Thyroid gland (tissue), 4 donors: ENCODE results near the gene SPEF2. TPM values are rescaled to one million over a fixed set of nuclear protein-coding genes. Genes with fewer than 3 reads are reported as not detected.

Source experiments
- DNase-seq, 2 donors: peaks; one replicate each; pipeline ENCODE4 v3.0.0-alpha.2; 2019
- H3K27ac ChIP-seq, 3 donors: fragments of 200-600 bp; sonication (generic); 1 replicate in 2 of 3; 2 replicates in 1 of 3; pipeline ENCODE4 v1.5.1; 2016 to 2019; ENCODE audit warnings: mild to moderate bottlenecking in 1 of 3, moderate library complexity in 1 of 3
- H3K27me3 ChIP-seq: fragments of 200-600 bp; sonication (generic); one replicate; pipeline ENCODE4 v1.5.1; 2019
- H3K36me3 ChIP-seq, 2 donors: fragments of 200-600 bp; sonication (generic); one replicate each; pipeline ENCODE4 v1.5.1; 2016 to 2019
- H3K4me1 ChIP-seq, 2 donors: fragments of 200-600 bp; sonication (generic); one replicate each; pipeline ENCODE4 v1.5.1; 2017 to 2019
- H3K4me3 ChIP-seq, 3 donors: fragments of 200-600 bp; sonication (generic); replicated peaks in 1 of 3; 1 replicate in 2 of 3; 2 replicates in 1 of 3; pipeline ENCODE4 v1.5.1; 2016; ENCODE audit warnings: mild to moderate bottlenecking in 1 of 3
- H3K9me3 ChIP-seq: fragments of 200-600 bp; sonication (generic); one replicate; pipeline ENCODE4 v1.5.1; 2017
- POLR2A ChIP-seq, 2 donors: fragments of 450-650 bp; IDR thresholded peaks; one replicate each; pipeline ENCODE4 v1.6.1; 2017; ENCODE audit warnings: antibody characterized with exemption in 2 of 2, mild to moderate bottlenecking in 2 of 2, moderate library complexity in 1 of 2
- WGBS, 2 donors: methylation state at CpG; one replicate each; pipeline ENCODE4 v1.1.5; 2017; 5-methylcytosine and 5-hydroxymethylcytosine counted together
- intact Hi-C: fragments of 100-400 bp; cut with DNase I; formaldehyde crosslinking; loops from one replicate; pipeline ENCODE4 v1.15.1; 2023
- total RNA-seq, 4 donors: library from RNA; depleted of rRNA; stranded (reverse); fragments of >200 nt; gene quantifications; one replicate each; pipeline ENCODE4 v1.2.3, GENCODE V29; 2016
- TF ChIP-seq, protein P1 (sequence below), 6 experiments: fragments of 200-600 bp in 3 of 6; fragments of 450-650 bp in 3 of 6; sonication (generic) in 3 of 6; IDR thresholded peaks; one replicate each; pipeline ENCODE4 v1.5.1; 2016 to 2019; ENCODE audit warnings: antibody characterized with exemption in 6 of 6, mild to moderate bottlenecking in 2 of 6, inconsistent platforms in 1 of 6, moderate library complexity in 1 of 6

The SPEF2 gene
- total RNA-seq, 4 donors from 2014 or later = 17.7 to 39.5 (median 21.5) TPM

DNA sequence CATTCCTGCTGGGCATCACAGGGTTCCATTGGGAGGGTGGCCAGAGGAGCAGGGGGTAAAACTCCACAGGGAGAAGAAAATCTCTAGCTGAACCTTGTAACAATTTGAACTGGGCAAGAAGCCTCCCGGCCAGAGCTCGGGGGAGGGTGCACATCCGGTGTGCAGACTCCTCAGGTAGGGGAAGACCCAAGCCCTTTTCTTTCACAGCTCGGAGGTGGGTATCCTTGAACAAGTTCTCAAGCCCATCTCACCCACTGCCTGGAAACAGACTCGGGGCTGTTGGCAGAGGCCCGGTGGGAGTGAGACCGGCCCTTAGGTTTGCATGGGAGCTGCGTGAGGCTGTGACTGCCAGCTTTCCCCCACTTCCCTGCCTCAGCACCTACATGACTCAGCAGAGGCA, 127.5 kb downstream of the SPEF2 start:
- Histone ChIP-seq H3K27me3 (no peaks in the 10 kb centered on the region), H3K36me3 (no peaks in the 10 kb centered on the region), H3K9me3 (no peaks in the 10 kb centered on the region), H3K27ac (no peak overlapping the region), H3K4me1 (no peaks in the 10 kb centered on the region), H3K4me3 (no peak overlapping the region)
- no peak for TF ChIP-seq POLR2A (IDR thresholded peaks at IDR 0.05)
- TF ChIP-seq, protein P1, sequence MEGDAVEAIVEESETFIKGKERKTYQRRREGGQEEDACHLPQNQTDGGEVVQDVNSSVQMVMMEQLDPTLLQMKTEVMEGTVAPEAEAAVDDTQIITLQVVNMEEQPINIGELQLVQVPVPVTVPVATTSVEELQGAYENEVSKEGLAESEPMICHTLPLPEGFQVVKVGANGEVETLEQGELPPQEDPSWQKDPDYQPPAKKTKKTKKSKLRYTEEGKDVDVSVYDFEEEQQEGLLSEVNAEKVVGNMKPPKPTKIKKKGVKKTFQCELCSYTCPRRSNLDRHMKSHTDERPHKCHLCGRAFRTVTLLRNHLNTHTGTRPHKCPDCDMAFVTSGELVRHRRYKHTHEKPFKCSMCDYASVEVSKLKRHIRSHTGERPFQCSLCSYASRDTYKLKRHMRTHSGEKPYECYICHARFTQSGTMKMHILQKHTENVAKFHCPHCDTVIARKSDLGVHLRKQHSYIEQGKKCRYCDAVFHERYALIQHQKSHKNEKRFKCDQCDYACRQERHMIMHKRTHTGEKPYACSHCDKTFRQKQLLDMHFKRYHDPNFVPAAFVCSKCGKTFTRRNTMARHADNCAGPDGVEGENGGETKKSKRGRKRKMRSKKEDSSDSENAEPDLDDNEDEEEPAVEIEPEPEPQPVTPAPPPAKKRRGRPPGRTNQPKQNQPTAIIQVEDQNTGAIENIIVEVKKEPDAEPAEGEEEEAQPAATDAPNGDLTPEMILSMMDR (IDR thresholded peaks at IDR 0.05) = no peak
- no peak for DNase-seq
- intact Hi-C loops = no loop called here
- WGBS, 2 donors = 88 to 90% methylated on average over 4 to 8 of the region's 8 CpGs

GRCh38 chr5:35745660-35746059, 128.0 kb downstream of the SPEF2 start:
- Histone ChIP-seq H3K27me3 (no peaks in the 10 kb centered on the region), H3K36me3 (no peaks in the 10 kb centered on the region), H3K4me3 (no peak overlapping the region), H3K4me1 (no peaks in the 10 kb centered on the region), H3K27ac (no peak overlapping the region), H3K9me3 (no peaks in the 10 kb centered on the region)
- intact Hi-C loops = no loop called here
- no peak for DNase-seq
- TF ChIP-seq POLR2A (IDR thresholded peaks at IDR 0.05) = no peak
- TF ChIP-seq, protein P1 (IDR thresholded peaks at IDR 0.05) = no peak
- WGBS, 2 donors = 85 to 94% methylated on average over 3 of the region's 3 CpGs

DNA sequence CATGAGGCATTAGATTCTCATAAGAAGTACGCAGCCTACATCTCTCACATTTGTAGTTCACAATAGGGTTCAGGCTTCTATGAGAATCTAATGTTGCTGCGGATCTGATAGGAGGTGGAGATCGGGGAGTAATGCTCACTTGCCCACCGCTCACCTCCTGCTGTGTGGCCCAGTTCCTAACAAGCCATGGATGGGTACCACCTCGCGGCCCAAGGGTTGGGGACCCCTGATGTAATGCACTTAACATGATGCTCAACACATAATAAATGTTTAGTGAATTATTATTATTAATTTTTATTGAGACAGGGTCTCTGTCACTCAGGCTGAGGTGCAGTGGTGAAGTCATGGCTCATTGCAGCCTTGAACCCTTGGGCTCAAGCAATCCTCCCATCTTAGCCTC, 134.3 kb downstream of the SPEF2 start:
- no peaks in the 10 kb centered on the region for H3K9me3 ChIP-seq
- no peak overlapping the region for H3K4me3 ChIP-seq
- DNase-seq = no peak
- no peaks in the 10 kb centered on the region for H3K27me3 ChIP-seq
- H3K36me3 ChIP-seq = no peaks in the 10 kb centered on the region
- WGBS, 2 donors = 88 to 95% methylated on average over 6 of the region's 6 CpGs
- H3K27ac ChIP-seq = no peak overlapping the region
- no peaks in the 10 kb centered on the region for H3K4me1 ChIP-seq
- intact Hi-C loops = no loop called here
- TF ChIP-seq POLR2A (IDR thresholded peaks at IDR 0.05) = no peak

DNA sequence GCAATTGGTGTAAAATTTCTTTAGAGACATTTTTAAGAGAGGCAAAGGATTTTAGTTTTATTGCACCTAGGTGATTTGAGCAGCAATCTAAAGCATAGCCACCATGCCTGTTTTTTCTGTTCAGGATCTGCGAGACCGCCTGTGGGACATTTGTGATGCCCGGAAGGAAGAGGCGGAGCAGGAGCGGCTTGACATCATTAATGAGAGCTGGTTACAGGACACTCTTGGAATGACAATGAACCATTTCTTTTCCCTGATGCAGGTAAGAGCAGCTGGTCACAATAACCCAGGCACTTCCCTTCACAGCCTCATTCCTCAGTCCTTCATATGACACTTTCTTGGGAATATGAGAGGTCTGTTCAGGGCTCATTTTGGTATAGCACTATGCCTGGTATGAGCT, 135.8 kb downstream of the SPEF2 start:
- no peak overlapping the region for H3K27ac ChIP-seq
- no peaks in the 10 kb centered on the region for H3K36me3 ChIP-seq
- intact Hi-C loops = no loop called here
- no peak for TF ChIP-seq POLR2A (IDR thresholded peaks at IDR 0.05)
- TF ChIP-seq, protein P1 (IDR thresholded peaks at IDR 0.05) = no peak
- H3K4me1 ChIP-seq = no peaks in the 10 kb centered on the region
- no peaks in the 10 kb centered on the region for H3K9me3 ChIP-seq
- no peak overlapping the region for H3K4me3 ChIP-seq
- DNase-seq = no peak
- no peaks in the 10 kb centered on the region for H3K27me3 ChIP-seq
- WGBS, 2 donors = 77 to 94% methylated on average over 5 of the region's 5 CpGs

DNA sequence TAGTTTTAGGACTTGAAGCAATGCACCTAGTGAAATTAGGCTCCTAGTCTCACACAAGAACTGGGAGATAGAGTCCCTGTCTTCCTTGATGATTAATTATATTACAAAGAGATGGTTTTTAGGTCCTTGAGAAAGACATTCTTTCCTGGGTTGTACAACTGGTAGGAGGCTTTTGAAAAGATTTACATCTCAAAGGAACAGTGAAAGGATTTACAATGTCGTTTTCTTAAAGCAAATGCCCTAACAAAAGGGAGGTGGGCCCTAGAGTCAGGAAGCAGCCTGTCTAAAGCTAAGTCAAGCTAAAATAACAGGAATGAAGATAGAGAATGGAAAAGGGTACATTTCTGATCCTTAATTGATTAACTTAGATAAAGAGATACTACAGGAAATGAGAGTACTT, 136.8 kb downstream of the SPEF2 start:
- Histone ChIP-seq H3K4me1 (no peaks in the 10 kb centered on the region), H3K27me3 (no peaks in the 10 kb centered on the region), H3K27ac (no peak overlapping the region), H3K36me3 (no peaks in the 10 kb centered on the region), H3K4me3 (no peak overlapping the region), H3K9me3 (no peaks in the 10 kb centered on the region)
- intact Hi-C loops = no loop called here
- no peak for DNase-seq
- WGBS, 2 donors = 42 to 43% methylated on average over 1 of the region's 1 CpG
- TF ChIP-seq POLR2A (IDR thresholded peaks at IDR 0.05) = no peak
- TF ChIP-seq, protein P1 (IDR thresholded peaks at IDR 0.05) = no peak

DNA sequence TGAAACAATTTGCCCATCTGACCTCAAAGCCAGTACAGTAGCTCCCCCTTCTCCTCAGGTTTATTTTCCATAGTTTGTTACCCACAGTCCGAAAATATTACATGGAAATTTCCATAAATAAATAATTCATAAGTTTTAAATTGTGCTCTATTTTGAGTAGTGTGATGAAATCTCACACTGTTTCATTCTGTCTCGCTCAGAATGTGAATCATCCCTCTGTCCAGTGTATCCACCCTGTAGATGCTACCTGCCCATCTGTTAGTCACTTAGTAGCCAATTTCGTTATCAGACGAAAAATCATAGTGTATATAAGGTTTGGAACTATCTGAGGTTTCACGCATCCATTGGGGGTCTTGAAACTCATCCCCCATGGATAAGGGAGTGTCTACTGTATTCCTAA, 138.3 kb downstream of the SPEF2 start:
- no peak for DNase-seq
- Histone ChIP-seq H3K4me1 (no peaks in the 10 kb centered on the region), H3K9me3 (no peaks in the 10 kb centered on the region), H3K36me3 (no peaks in the 10 kb centered on the region), H3K4me3 (no peak overlapping the region), H3K27me3 (no peaks in the 10 kb centered on the region), H3K27ac (no peak overlapping the region)
- intact Hi-C loops = no loop called here
- TF ChIP-seq, protein P1 (IDR thresholded peaks at IDR 0.05) = no peak
- TF ChIP-seq POLR2A (IDR thresholded peaks at IDR 0.05) = no peak
- WGBS, 2 donors = 84 to 96% methylated on average over 5 of the region's 5 CpGs
